Hematopoietic multipotent progenitor cell treated with erythropoietin and hydrocortisone succinate and interleukin-3 and kit ligand, for 4 days (in vitro differentiated cells): Measurements from ENCODE around the gene CD300LG.
"Not testable (repeated sequence)": the region's sequence is repeated elsewhere in the genome, so short reads cannot be mapped to it uniquely, and the experiment has no call there.

Experiments used
- DNase-seq: peaks from one replicate; pipeline ENCODE4 v3.0.0-alpha.2; 2015

Gene CD300LG

DNA sequence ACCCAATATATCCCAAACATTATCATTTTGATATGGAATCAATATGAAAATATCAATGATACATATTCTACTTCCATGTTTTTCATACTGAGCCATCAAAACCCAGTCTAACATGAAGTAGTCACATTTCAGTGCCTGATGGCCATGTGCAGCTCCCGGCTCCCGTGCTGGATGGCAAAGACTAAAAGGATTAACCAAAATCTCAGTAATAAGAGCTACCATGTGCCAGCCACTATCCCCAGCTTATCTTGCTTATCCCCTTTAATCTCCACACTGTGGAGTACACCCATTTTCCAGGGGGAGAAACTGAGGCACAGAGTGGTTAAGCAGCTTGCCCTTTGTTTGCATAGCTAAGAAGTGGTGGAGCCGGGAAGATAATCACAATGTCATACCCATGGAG, 9.2 kb downstream of the CD300LG start:
- no peak for DNase-seq

DNA sequence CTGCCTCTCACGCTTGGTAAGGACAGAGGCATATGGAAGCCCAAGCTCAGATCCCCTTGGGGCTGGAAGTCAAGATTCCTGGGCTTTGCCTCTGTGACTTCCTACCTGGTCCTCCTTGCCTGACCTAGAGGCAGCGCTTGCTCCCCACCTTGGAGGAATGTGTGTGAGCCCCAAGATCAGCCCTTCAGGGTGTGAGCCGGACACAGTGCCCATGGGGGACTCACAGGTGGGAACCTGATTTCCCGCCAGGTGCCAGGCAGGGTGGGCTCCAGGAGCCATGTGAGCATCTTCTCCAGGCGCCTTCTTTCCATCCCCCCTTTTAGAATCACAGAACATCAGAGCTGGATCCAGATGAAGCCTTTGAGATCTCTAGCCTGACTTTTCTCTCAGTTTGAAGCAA, 10.2 kb downstream of the CD300LG start:
- DNase-seq, result no peak

DNA sequence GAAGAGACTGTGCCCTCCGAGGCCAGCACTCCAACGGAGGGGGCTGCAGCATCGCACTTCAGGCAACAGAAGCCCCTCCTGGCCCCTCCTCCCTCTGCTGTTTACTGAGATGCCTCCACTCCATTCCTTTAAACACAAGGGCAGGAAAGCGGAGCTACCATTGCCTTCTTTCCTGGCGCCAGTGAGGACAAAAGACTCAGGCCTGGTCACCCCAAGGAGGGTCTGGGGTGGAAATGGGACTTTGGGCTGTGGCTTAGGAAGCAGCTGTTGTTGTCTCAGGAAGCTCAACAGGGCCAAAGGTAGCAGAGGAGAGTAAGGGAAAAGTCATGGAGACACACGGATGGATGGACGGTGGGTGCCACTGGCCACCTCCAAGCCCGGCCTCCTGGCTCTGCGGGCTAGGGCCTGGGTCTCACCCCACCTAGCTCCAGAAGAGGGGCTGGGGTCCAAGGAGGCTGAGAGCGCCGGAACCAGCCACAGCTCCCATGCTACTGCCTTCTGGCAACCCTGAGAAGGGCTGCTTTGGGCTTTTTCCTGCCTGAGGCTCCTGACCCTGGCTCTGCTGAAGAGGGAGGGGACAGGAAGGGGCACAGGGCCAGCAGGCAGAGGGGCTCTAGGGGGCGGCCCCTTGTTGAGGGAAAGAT, 11.1 kb downstream of the CD300LG start:
- no peak for DNase-seq

DNA sequence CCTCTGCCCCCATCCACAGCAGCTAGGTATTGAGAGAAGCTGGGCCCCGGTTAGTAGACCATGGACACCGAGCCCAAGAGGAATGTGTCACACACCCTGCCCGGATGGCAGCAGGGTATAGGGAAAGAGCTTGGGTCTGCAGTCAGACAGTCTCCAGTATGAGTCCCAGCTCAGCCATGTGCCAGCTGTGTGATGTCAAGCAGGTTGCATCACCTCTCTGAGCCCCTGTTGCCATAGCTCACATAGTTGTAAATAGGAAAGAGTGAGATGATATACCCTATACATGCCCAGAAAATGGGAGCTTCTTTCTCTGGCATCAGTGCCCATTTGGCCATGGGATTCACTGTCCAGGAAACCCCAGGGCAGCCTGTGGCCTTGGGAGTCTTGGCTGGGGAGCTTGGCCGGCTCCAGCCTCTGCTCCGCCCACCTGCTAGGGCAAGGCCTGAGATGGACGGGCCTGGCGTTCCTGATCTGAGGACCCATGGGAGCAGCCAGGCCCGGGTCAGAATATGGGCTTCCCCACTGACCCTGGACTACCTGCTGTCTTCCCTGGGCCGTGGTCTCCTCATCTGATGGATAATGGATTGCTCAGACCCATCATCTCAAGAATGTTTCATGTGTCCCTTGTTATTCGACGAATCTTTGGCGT, 13.2 kb downstream of the CD300LG start:
- no peak for DNase-seq

DNA sequence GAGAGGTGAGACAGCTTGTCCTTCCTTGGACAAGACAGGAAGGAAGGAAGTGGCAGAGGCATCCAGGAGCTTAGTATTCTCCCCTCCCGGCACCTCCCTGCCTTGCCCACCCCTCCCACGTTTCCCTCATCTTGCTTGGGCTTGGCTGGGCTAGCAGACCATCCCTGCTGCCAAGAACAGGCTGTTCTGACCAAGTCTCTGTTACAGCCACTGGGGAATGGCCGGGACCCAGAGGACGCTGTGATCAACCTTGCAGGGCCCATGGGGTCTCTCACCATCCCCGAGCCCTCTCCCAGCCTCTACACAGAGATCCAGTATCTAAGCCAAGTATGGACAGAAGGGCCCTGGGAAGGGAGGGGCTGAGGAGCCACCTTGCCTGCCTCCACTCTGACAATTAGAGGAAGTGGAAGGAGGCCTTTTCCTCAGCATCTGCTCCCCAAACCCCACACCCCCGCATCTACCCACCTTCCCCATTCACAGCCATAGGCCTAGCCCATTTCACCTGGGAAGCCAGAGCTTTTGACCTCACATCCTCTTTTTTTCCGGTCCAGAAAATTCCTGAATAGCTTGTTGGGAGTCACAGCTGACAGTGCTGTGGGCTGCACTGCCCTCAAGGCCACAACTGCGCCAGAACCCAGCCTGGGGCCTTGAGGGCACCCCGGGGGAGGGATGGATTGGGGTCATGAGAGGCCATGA, 14.1 kb downstream of the CD300LG start:
- DNase-seq, result no peak

DNA sequence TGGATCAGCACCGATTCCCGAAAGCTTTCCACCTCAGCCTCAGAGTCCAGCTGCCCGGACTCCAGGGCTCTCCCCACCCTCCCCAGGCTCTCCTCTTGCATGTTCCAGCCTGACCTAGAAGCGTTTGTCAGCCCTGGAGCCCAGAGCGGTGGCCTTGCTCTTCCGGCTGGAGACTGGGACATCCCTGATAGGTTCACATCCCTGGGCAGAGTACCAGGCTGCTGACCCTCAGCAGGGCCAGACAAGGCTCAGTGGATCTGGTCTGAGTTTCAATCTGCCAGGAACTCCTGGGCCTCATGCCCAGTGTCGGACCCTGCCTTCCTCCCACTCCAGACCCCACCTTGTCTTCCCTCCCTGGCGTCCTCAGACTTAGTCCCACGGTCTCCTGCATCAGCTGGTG, 15.0 kb downstream of the CD300LG start:
- DNase-seq, result no peak

DNA sequence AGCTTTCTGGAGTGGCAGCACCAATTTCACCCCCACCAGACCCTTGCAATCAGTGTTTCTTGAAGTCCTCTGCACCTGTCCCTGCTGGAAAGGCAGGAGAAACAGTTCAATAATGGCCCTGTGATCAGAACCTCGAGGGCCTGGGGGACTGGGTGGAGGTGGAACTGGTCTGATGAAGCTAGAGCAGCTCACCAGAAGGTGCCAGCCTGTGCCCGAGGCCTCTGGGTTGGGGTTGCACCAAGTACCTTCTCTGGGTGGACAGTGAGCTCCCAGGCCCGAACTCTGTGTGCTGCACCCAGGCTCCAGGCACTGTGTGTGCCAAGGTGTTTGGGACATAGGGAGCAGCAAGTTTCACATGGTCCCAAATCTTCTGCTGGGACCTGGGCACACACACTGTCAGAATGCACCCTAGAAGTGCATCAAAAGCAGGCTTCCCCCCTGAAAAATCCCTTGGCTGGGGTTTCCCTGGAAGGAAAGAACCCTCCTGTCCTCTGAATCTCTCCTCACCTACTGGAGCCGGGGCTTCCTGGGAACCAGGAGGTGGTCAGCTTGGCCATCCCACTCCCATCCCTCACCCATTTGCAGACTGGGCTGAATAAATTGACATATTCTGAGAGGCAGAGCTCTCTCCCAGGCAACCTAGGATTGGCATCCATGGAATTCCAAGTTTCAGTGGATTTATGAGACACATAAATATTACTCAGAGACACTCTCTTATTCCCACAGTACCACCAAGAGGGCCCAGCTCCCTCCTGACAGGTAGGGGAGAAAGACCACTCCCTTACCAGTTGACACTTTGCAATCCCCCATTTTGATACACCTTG, 17.4 kb downstream of the CD300LG start:
- no peak for DNase-seq

DNA sequence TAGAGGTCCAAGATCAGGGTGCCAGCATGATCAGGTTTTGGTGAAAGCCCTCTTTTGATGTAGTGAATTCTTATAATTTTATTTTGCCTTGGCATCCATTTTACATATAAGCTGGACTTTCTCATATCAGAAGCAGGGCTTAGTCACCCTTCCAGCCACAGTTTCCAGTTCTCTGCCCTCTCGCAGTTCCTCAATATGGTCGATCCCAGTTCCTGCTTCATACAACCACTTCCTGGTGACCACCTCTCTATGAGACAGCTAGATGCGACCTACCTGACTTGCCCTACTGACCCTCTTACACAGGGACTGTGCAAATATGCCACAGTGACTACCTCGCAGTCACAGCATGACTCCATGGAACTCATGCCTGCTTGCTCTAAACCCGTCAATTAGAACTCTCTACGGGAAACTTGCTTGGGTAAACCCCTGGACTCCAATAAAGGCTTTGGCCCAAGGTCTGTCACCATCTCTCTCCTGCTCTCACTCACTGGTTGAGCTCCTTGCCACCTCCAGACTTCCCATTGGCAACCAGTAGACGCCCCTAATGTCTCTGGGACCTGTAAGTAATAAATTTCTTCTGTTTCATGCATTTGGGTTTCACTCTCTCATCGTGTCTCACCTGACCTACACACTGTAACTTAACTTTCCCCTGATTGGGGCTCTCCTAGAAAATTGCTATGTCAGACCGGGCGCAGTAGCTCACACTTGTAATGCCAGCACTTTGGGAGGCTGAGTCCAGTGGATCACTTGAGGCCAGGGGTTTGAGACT, 21.4 kb downstream of the CD300LG start:
- DNase-seq, result no peak

DNA sequence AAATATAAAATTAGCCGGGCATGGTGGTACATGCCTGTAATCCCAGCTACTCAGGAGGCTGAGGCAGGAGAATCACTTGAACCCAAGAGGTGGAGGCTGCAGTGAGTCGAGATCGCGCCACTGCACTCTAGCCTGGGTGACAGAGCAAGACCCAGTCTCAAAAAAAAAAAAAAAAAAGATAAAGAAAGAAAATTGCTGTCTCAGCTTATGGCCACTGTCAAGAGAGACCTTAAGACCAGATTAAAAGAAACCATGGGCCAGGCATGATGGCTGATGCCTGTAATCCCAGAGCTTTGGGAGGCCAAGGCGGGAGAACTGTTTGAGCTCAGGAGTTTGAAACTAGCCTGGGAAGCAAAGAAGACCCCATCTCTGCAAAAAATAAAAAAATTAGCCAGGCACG, 22.1 kb downstream of the CD300LG start:
- DNase-seq, result not testable (repeated sequence)

DNA sequence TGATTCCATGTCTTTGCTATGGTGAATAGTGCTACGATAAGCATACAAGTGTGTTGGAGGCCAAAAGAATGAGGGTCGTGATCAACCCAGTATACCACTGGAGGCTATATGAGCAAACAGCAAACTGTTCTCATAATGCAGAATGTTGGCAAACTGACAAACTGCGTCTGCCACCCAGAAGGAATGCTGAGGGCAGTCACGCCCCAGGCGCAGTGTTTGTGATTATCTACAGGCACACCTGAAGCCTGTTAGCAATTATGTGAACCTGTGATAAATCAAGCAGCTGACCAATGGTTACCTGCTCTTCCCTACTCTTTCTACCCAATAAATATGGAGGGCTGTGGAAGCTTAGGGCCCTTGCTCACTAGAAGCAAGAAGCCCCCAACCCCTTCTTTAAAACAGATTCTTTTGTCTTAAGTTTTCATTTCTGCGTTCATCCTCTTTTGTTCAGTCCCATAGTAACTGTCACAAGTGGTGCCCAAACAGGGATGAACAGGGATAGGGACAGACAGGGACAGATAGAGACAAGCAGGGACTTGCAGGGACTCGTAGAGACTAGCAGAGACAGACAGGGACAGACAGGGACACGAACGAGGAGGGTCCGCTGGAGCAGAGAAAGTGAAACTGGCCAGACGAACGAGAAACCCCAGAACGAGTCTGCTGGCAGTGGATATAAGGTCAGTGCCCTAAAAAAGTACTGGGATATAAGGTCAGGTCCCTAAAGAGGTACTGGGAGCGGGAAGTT, 25.1 kb downstream of the CD300LG start:
- DNase-seq, result no peak

DNA sequence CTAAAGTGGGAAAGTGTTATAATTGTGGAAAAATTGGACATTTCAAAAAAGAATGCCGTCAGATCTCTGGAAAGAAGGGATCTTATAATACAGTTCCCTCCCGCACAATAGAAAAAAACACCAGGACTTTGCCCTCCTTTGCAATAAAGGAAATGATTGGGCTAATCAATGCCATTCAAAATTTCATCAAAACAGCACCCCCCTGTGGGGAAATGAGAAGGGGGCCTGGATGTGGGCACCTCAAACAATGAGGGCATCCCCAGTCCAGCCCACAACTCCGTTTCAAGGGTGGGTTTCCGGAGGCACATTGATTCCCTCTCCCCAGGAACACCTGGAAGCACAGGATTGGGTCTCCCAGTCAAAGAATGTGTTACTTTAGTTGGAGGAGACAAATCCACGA, 26.1 kb downstream of the CD300LG start:
- DNase-seq, result no peak

DNA sequence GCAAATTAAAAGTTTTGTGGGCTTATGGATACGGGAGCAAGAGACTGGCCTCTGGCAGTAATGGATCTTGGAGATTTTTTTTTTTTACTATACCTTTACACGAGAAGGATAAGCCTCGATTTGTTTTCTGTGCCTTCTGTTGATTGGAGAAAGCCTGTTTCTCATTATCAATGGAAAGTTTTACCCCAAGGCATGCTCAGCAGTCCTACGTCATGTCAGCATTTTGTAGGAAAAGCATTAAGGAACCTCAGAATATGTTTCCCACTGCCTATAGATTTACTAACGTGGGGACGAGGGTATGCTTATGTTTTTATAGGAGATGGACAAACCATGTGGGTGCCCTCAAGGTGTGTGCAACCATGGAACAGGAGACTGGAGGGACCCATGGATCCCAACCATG, 26.8 kb downstream of the CD300LG start:
- DNase-seq, result no peak

DNA sequence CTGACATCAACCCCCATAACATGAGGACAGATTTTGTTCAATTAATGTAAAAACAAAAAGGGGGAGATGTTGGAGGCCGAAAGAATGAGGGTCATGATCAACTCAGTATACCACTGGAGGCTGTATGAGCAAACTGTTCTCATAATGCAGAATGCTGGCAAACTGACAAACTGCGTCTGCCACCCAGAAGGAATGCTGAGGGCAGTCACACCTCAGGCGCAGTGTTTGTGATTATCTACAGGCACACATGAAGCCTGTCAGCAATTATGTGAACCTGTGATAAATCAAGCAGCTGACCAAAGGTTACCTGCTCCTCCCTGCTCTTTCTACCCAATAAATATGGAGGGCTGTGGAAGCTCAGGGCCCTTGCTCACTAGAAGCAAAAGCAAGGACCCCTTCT, 27.3 kb downstream of the CD300LG start:
- DNase-seq, result no peak

DNA sequence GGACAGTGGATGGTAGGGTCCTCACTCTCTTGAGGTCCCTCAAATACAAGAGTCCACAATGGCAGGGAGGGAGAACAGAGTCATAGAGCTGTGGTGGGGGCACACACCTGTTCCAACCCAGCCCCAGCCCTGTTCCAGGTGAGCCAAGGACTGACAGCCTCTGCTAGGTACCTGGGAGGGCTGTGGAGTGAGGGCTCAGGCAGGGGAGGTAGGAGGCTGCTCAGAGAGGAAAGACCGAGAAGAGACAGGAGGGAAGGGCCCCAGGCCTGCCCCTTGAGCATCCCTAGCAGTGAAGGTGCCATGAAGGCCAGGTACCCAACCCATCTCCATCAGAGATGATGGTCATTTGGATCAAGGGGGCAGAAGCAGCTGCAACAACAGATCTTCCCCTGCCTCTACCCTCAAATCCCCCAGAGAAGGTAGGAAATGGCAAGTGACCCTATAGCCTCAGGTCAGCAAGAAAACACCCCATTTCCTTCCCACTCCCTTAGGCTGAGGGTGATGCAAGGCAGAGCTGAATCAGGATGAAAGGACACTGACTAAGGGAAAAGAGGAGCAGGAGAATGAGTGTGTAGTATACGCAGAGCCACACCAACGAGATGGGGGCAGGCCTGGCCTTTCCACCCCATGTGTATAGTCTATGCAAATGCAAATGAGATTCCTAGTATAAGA, 28.6 kb downstream of the CD300LG start:
- peak; percentile 10 for DNase-seq

DNA sequence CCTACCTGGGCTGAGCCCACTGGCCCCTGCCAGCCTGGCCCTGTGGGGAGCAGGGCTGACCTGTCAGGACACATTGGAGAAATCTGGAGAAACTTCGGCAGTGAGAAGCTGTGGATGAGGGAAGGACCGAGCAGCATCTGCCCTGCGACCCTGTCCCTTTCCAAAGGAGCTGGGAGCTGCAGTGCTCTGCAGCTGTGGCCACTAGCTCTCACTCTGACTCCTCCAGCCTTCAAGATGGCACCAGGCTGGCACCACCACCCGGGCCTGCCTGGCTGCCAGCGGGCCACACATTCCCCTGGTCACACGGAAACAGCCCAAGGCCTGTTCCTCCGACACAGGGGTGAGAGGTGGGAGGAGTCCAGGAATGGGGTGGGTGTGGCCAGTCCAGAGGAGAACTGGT, 30.1 kb downstream of the CD300LG start:
- DNase-seq, result no peak

DNA sequence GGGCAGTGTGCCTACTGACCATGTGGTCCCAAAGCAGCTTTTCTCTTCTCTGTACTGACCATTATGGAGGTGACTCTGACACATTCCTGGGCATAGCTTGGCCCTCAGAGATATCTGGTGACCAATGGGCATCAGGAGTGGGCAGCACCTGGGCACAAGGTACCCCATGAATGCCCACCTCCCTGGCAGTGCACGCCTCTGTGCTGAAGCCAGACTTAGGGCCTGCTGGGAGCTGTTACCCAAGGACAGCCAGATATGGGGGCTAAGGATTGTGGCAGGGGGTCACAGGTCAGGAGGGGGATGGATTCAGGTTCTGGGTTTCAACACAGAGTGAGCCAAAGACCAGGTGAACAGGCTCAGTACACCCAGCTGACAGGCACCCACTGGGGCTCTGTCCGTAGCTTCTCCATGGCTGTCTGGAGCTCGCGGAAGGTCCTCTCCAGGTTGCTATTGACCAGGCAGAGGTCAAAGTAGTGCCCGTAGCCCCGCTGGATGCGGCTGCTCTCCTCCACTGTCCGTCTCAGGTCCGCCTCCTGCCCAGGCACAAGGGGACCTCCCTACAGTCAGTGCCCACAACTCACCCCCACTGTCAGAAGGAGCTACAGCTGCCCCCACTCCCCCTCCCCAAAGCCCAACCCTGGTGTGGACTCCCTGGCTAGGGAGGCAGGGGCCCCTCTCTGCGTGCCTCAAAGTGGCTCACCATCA, 30.6 kb downstream of the CD300LG start:
- DNase-seq, result no peak

DNA sequence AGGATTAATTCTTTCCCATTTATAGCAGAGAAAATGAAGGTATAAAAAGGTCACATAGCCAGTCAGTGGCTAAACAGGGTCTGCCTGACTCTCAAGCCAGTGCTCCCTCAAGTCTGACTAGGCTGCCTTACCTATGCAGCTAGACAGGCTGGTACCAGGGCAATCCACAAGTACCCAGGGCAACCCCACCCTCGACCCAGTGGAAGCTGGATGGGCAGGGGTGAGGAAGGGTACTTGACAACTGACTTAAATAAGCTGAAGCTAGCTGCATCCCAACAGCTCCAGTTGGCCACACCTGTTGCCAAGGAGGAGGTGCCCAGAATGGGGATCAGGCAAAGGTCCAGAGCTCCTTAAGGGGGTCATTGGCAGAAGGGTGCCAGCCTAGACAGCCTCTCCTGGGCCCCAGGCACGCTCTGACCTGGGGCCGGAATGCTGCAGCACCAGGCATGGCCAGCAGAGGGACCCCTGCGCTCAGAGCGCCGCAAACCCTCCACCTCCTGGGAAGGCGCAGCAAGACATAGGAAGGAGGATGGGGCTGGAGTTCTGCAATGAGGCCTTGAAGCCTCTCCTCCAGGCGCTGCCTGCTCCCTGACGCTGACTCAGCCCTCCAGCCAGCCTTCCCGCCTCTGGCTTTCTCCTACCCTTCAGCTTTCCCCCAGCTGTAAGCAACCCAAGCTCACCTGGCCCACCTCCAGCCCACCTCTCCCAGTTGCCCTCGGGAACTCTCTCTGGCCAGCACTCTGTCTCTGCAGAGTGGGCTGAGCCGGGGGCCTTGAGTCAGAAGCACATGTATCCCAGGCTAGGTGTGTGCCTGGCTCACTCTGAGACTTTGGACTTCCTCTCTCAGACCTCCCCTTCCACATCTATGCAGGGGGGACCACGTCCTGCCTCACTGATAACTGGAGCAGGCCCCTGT, 31.5 kb downstream of the CD300LG start:
- DNase-seq, result peak; percentile 78

DNA sequence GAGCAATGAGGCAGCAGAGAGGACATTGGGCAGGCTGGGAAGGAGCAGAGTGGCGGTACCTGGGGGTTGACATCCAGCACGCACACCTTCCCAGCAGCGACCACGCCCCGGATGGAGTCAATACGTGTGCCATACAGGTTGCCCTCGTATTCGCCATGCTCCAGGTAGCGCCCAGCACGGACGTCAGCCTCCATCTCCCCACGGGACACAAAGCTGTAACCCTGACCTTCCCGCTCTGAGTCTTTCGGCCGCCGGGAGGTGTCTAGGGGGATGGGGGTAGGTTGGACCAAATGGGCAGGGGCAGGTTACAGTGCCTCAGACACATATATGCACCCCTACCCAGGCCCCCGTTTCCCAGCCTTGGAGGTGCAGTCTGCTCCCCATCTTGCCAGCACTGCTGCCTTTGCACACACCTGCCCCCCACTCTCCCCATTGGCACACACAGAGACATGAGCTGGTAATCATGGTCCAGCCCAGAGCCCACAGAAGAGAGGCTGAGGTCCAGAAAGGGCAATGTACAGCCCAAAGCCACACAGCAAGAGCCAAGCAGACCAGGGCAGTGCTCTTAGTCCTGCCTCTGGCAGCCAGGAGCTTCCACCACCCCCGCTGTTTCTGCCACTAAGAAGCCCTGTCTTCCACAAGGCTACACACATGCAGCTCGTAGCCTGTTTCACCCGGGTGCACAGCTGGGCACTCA, 32.9 kb downstream of the CD300LG start:
- DNase-seq, result no peak

DNA sequence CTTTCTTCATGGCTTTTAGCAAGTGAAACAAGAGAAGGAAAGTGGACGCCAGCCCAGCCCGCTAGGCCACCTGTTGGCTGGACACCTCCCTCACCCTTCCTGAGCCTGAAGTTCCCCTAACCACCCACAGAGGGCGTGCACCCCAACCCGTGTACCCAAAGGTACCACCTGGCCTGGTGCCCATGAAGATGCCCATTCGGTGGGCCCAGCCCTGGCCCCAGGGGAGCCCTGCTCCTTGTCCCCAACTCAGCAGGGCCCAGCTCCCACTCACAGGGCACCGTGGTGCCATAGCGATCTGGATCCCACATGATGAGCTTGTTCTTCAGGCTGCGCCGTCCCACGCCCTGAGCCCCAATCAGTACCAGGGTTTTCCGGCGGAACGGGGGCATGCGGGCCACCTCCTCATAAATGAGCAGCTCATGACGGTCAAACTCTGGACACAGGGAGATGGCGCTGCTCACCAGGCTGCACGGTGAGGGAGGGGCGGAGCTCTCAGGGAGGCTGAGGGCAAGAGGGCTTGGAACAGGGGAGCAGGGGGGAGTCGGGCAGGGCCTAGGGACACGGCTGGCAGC, 33.5 kb downstream of the CD300LG start:
- DNase-seq, result peak; percentile 60
